GM21367 (cell line): ENCODE measurements around the gene COL9A3.
"Not testable (repeated sequence)": the region's sequence is repeated elsewhere in the genome, so short reads cannot be mapped to it uniquely, and the experiment has no call there.

Experiments used
- ATAC-seq: cut with Tn5 transposase; IDR thresholded peaks from one replicate; pipeline ENCODE4 v1.9.1; 2021; ENCODE audit not compliant: unreplicated experiment

COL9A3 gene

GRCh38 chr20:62852841-62853240, 36.0 kb downstream of the COL9A3 start:
- ATAC-seq, result no peak

- ATAC-seq, result not testable (repeated sequence)
Measured at GRCh38 chr20:62853304-62853703, 36.5 kb downstream of the COL9A3 start.

GRCh38 chr20:62854121-62854520, 37.3 kb downstream of the COL9A3 start:
- no peak for ATAC-seq

GRCh38 chr20:62855120-62855519, 38.3 kb downstream of the COL9A3 start:
- ATAC-seq, result no peak

- no peak for ATAC-seq
Measured at GRCh38 chr20:62856931-62857619, 40.2 kb downstream of the COL9A3 start.

- no peak for ATAC-seq
Measured at GRCh38 chr20:62858058-62858830, 41.4 kb downstream of the COL9A3 start.

GRCh38 chr20:62859721-62860120, 42.9 kb downstream of the COL9A3 start:
- no peak for ATAC-seq

- ATAC-seq, result no peak
Measured at GRCh38 chr20:62860391-62860923, 43.6 kb downstream of the COL9A3 start.

- peak; percentile 28 for ATAC-seq
Measured at GRCh38 chr20:62860924-62861691, 44.3 kb downstream of the COL9A3 start.

- peak; percentile 52 for ATAC-seq
Measured at GRCh38 chr20:62861726-62862336, 45.0 kb downstream of the COL9A3 start, which contains the start of gene TCFL5. TSS of gene TCFL5 (minus strand) at chr20:62861822. CDS start at chr20:62861670, 152 bp downstream.

GRCh38 chr20:62864207-62864606, 47.4 kb downstream of the COL9A3 start:
- no peak for ATAC-seq

GRCh38 chr20:62872184-62872847, 55.5 kb downstream of the COL9A3 start:
- no peak for ATAC-seq

- no peak for ATAC-seq
Measured at GRCh38 chr20:62872862-62873261, 56.0 kb downstream of the COL9A3 start.

- ATAC-seq, result no peak
Measured at GRCh38 chr20:62873280-62873679, 56.4 kb downstream of the COL9A3 start.

GRCh38 chr20:62873681-62874031, 56.8 kb downstream of the COL9A3 start:
- ATAC-seq, result not testable (repeated sequence)

- ATAC-seq, result no peak
Measured at GRCh38 chr20:62874964-62875344, 58.1 kb downstream of the COL9A3 start.

GRCh38 chr20:62875419-62876361, 58.8 kb downstream of the COL9A3 start:
- no peak for ATAC-seq

GRCh38 chr20:62876501-62876901, 59.7 kb downstream of the COL9A3 start:
- ATAC-seq, result no peak
